H1 (cell line): ENCODE data around the gene MIX23. TPM values are rescaled to one million over a fixed set of nuclear protein-coding genes. Genes with fewer than 3 reads are reported as not detected.

ENCODE experiments used
- CTCF ChIA-PET: fragments of 300-600 bp; sonication (Branson Sonifier 250); formaldehyde crosslinking; loops from one replicate; lab custom pipeline; 2021; ENCODE audit not compliant: partially characterized antibody; lab: Charles Lee
- POLR2A ChIA-PET: fragments of 300-600 bp; sonication (Branson Sonifier 250); formaldehyde crosslinking; loops from one replicate; lab custom pipeline; 2021; ENCODE audit warnings: inconsistent platforms; ENCODE audit not compliant: partially characterized antibody; lab: Charles Lee
- DNase-seq, 2 experiments: peaks; one replicate each; pipeline versions ENCODE4 v3.0.0 to v3.0.0-alpha.2; 2010 to 2022; ENCODE audit warnings: low spot score in 2 of 2, low read depth in 1 of 2, mixed read lengths in 1 of 2
- FAIRE-seq: peaks from 2 replicates; lab custom pipeline; 2011; peaks lifted over from hg19 to GRCh38; lab: Jason Lieb, UNC
- H2AFZ ChIP-seq: 2 replicates; pipeline ENCODE4 v1.8.1; 2012; ENCODE audit warnings: low read length, inconsistent platforms
- H2AK5ac ChIP-seq: 2 replicates; pipeline ENCODE4 v1.6.1; 2013; ENCODE audit warnings: low read depth, low read length
- H2BK120ac ChIP-seq: replicated peaks from 2 replicates; pipeline ENCODE3; 2013; ENCODE audit warnings: low read depth, low read length, inconsistent platforms
- H2BK12ac ChIP-seq: 2 replicates; pipeline ENCODE4 v1.6.1; 2013; ENCODE audit warnings: low read depth, low read length
- H2BK15ac ChIP-seq: 2 replicates; pipeline ENCODE4 v1.6.1; 2013; ENCODE audit warnings: low read length
- H2BK20ac ChIP-seq: 2 replicates; pipeline ENCODE4 v1.6.1; 2013; ENCODE audit warnings: low read length
- H2BK5ac ChIP-seq: 2 replicates; pipeline ENCODE4 v1.6.1; 2013; ENCODE audit warnings: low read depth, low read length
- H3K14ac ChIP-seq: 2 replicates; pipeline ENCODE4 v1.6.1; 2013; ENCODE audit warnings: inconsistent platforms; ENCODE audit not compliant: insufficient read length
- H3K18ac ChIP-seq: 2 replicates; pipeline ENCODE4 v1.6.1; 2013; ENCODE audit warnings: low read length; ENCODE audit errors: extremely low read depth
- H3K23ac ChIP-seq: 2 replicates; pipeline ENCODE4 v1.6.1; 2013; ENCODE audit warnings: inconsistent platforms; ENCODE audit not compliant: insufficient read length
- H3K23me2 ChIP-seq: 2 replicates; pipeline ENCODE4 v1.6.1; 2013; ENCODE audit warnings: low read depth, low read length
- H3K27ac ChIP-seq: 2 replicates; pipeline ENCODE4 v1.6.1; 2011; ENCODE audit warnings: low read depth, low read length, inconsistent platforms
- H3K27me3 ChIP-seq, 4 experiments: replicated peaks in 1 of 4; 1 replicate in 1 of 4; 2 replicates in 3 of 4; pipeline versions ENCODE4 v1.6.1 to v1.8.1; 2011 to 2013; ENCODE audit warnings: low read length in 3 of 4, mild to moderate bottlenecking in 3 of 4, inconsistent platforms in 2 of 4, mixed read lengths in 2 of 4, moderate library complexity in 1 of 4; ENCODE audit not compliant: control insufficient read depth in 3 of 4, insufficient read depth in 3 of 4; ENCODE audit errors: extremely low read depth in 1 of 4
- H3K36me3 ChIP-seq, 4 experiments: 2 replicates each; pipeline versions ENCODE4 v1.6.1 to v1.8.1; 2011 to 2013; ENCODE audit warnings: mild to moderate bottlenecking in 4 of 4, low read length in 3 of 4, moderate library complexity in 2 of 4, control low read depth in 1 of 4, inconsistent platforms in 1 of 4; ENCODE audit not compliant: insufficient read depth in 4 of 4, control insufficient read depth in 2 of 4
- H3K4ac ChIP-seq: replicated peaks from 2 replicates; pipeline ENCODE3; 2013; ENCODE audit warnings: low read length, low read depth, mixed read lengths, inconsistent platforms; ENCODE audit not compliant: insufficient read length
- H3K4me1 ChIP-seq, 4 experiments: replicated peaks in 1 of 4; 1 replicate in 1 of 4; 2 replicates in 3 of 4; pipeline versions ENCODE4 v1.6.1 to v1.8.1; 2011 to 2013; ENCODE audit warnings: low read length in 3 of 4, inconsistent platforms in 2 of 4, mixed read lengths in 1 of 4; ENCODE audit not compliant: insufficient read depth in 4 of 4, control insufficient read depth in 3 of 4
- H3K4me2 ChIP-seq, 2 experiments: 2 replicates each; pipeline versions ENCODE4 v1.6.1 to v1.8.1; 2011 to 2013; ENCODE audit warnings: low read depth in 2 of 2, low read length in 2 of 2, control low read depth in 1 of 2, inconsistent platforms in 1 of 2, mild to moderate bottlenecking in 1 of 2; ENCODE audit not compliant: insufficient read depth in 1 of 2
- H3K4me3 ChIP-seq, 4 experiments: fragments of 200-600, 300-600 bp in 1 of 4; sonication (generic), shearing (Covaris generic), sonication (Bioruptor Twin) in 1 of 4; 2 replicates each; pipeline versions ENCODE4 v1.5.1 to v1.8.1; 2011 to 2016; ENCODE audit warnings: low read length in 4 of 4, low read depth in 3 of 4, control low read depth in 2 of 4, inconsistent platforms in 2 of 4, mild to moderate bottlenecking in 2 of 4, mixed read lengths in 1 of 4, moderate library complexity in 1 of 4; ENCODE audit not compliant: insufficient read depth in 2 of 4; ENCODE audit errors: extremely low read depth in 1 of 4
- H3K56ac ChIP-seq: replicated peaks from 2 replicates; pipeline ENCODE3; 2013; ENCODE audit warnings: low read depth, mild to moderate bottlenecking, mixed read lengths, low read length, inconsistent platforms; ENCODE audit not compliant: insufficient read length
- H3K79me1 ChIP-seq: 2 replicates; pipeline ENCODE4 v1.6.1; 2013; ENCODE audit warnings: low read depth, low read length, control low read depth
- H3K79me2 ChIP-seq, 2 experiments: 2 replicates each; pipeline versions ENCODE4 v1.6.1 to v1.8.1; 2012 to 2013; ENCODE audit warnings: low read length in 2 of 2, mild to moderate bottlenecking in 2 of 2, inconsistent platforms in 1 of 2; ENCODE audit not compliant: insufficient read depth in 2 of 2, control insufficient read depth in 1 of 2
- H3K9ac ChIP-seq, 4 experiments: replicated peaks in 1 of 4; 1 replicate in 1 of 4; 2 replicates in 3 of 4; pipeline versions ENCODE4 v1.6.1 to v1.8.1; 2011 to 2013; ENCODE audit warnings: low read depth in 3 of 4, low read length in 3 of 4, control low read depth in 2 of 4, mild to moderate bottlenecking in 2 of 4, moderate library complexity in 2 of 4, inconsistent platforms in 1 of 4; ENCODE audit errors: extremely low read depth in 1 of 4
- H3K9me3 ChIP-seq, 2 experiments: 2 replicates each; pipeline versions ENCODE4 v1.6.1 to v1.8.1; 2012 to 2013; ENCODE audit warnings: mild to moderate bottlenecking in 2 of 2, moderate library complexity in 2 of 2, control low read depth in 1 of 2, inconsistent platforms in 1 of 2, low read depth in 1 of 2, low read length in 1 of 2, mixed read lengths in 1 of 2; ENCODE audit not compliant: insufficient read depth in 2 of 2
- H4K20me1 ChIP-seq, 2 experiments: replicated peaks in 1 of 2; 2 replicates each; pipeline versions ENCODE3 to v1.8.1; 2011 to 2013; ENCODE audit warnings: inconsistent platforms in 2 of 2, low read length in 2 of 2, mild to moderate bottlenecking in 1 of 2; ENCODE audit not compliant: insufficient read depth in 2 of 2, control insufficient read depth in 1 of 2
- H4K5ac ChIP-seq: 2 replicates; pipeline ENCODE4 v1.6.1; 2013; ENCODE audit warnings: low read length, low read depth, mixed read lengths, inconsistent platforms; ENCODE audit not compliant: insufficient read length
- H4K8ac ChIP-seq: 2 replicates; pipeline ENCODE4 v1.8.0; 2013; ENCODE audit warnings: mild to moderate bottlenecking, moderate library complexity, low read length, inconsistent platforms; ENCODE audit not compliant: insufficient read depth; ENCODE audit errors: extremely low read depth
- H4K91ac ChIP-seq: replicated peaks from 2 replicates; pipeline ENCODE3; 2013; ENCODE audit warnings: low read length, mixed read lengths, inconsistent platforms; ENCODE audit not compliant: insufficient read length
- MAX ChIP-seq: IDR thresholded peaks from 2 replicates; pipeline ENCODE4 v1.6.1; 2012; ENCODE audit warnings: inconsistent platforms
- SIRT6 ChIP-seq: IDR thresholded peaks from one replicate; pipeline ENCODE4 v1.7.1; 2012; ENCODE audit warnings: low read length, inconsistent platforms
- SRF ChIP-seq: IDR thresholded peaks from 2 replicates; pipeline ENCODE4 v1.6.1; 2011; ENCODE audit warnings: mild to moderate bottlenecking, low read depth, low read length, moderate library complexity
- WGBS, 2 experiments: shearing (Covaris generic) in 1 of 2; methylation state at CpG; one replicate each; pipeline versions ENCODE4 v1.1.6 to v1.1.7; 2013 to 2015; ENCODE audit warnings: low lambda C conversion rate in 2 of 2, mixed read lengths in 2 of 2, inconsistent platforms in 1 of 2, low coverage in 1 of 2, missing lambda C conversion rate in 1 of 2; ENCODE audit not compliant: insufficient replicate concordance in 2 of 2, insufficient coverage in 1 of 2, insufficient read length in 1 of 2; ENCODE audit errors: extremely low coverage in 1 of 2, missing lambda C conversion rate in 1 of 2; 5-methylcytosine and 5-hydroxymethylcytosine counted together
- polyA plus RNA-seq, 7 experiments: library from polyadenylated mRNA; depleted of rRNA in 3 of 7; stranded (reverse) in 5 of 7; unstranded in 2 of 7; fragments of >200 nt in 5 of 7; fragments of 200-250 nt in 2 of 7; gene quantifications; 1 replicate in 5 of 7; 2 replicates in 1 of 7; 4 replicates in 1 of 7; pipeline versions ENCODE4 v1.2.1 to v1.2.3, GENCODE V29; 2011 to 2013; ENCODE audit warnings: missing spikeins in 2 of 7, mixed read lengths in 2 of 7
- total RNA-seq: library from RNA; stranded (reverse); fragmentation: NEBNext Ultra II Directional; extraction: Animal tissue kit (Norgen Biotek cat#: 25700); gene quantifications from 2 replicates; pipeline ENCODE4 v1.2.1, GENCODE V29; 2021

The MIX23 gene
- total and polyA plus RNA-seq, 2 of the 8 experiments (the other 6 are each of a cell fraction or from before 2014, with no cell fraction given) = 22.1 to 69.6 TPM

DNA sequence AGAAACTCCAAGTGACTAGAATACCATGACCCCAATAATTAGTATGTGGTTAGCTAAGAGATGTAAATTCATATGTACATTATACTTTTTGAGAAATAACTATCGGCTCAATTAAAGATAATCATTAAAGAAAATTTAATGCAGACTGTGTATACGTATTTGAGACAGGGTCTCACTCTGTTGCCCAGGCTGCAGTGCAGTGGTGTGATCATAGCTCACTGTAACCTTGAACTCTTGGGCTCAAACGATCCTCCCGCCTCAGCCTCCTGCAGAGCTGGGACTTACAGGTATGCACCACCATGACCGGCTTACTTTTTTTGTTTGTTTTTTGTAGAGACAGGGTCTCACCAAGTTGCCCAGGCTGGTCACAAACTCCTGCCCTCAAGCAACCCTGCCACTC, 66.7 kb downstream of the MIX23 start:
- Histone ChIP-seq H4K91ac (no peak overlapping the region), H3K27ac (no peak overlapping the region), H3K18ac (no peak overlapping the region), H3K14ac (no peak overlapping the region), H4K5ac (no peak overlapping the region), H2AK5ac (no peak overlapping the region), H3K4me3 (no peak overlapping the region), H3K23me2 (0 out of 2 replicates have a peak, but pooled peaks cover 2% of the 10 kb centered on the region), H3K56ac (no peak overlapping the region), H3K79me2 (no peaks in the 10 kb centered on the region), H3K79me1 (no peaks in the 10 kb centered on the region), H2AFZ (no peak overlapping the region), H2BK5ac (no peak overlapping the region), H3K36me3 (no peaks in the 10 kb centered on the region), H2BK20ac (no peak overlapping the region), H3K23ac (no peak overlapping the region), H2BK120ac (no peak overlapping the region), H3K9ac (no peak overlapping the region), H3K4me2 (no peak overlapping the region), H3K4me1 (peaks cover 0 to 3% (median 1%) of the 10 kb centered on the region in 4 experiments; a peak in 3 of 7 replicates), H2BK15ac (no peak overlapping the region), H3K27me3 (no peaks in the 10 kb centered on the region; a peak in 1 of 7 replicates), H4K8ac (no peak overlapping the region), H4K20me1 (no peaks in the 10 kb centered on the region), H3K9me3 (peaks cover 0 to 5% of the 10 kb centered on the region in 2 experiments; a peak in 1 of 4 replicates), H2BK12ac (no peak overlapping the region), H3K4ac (no peak overlapping the region)
- 80% methylated on average over 5 of the region's 5 CpGs; no CpG with 5 or more reads in 1 of the 2 experiments for WGBS, 2 experiments
- FAIRE-seq (no peak), DNase-seq (no peak)
- ChIA-PET CTCF (interaction anchor here (0.6 kb wide), 1 partner anchor 16 kb away, joined by 3 read pairs; no protein-coding TSS in a partner anchor), POLR2A (interaction anchor here (1.2 kb wide), 1 partner anchor 12 kb away, joined by 4 read pairs; no protein-coding TSS in a partner anchor)
- TF ChIP-seq SIRT6 (no peak), SRF (no peak), MAX (no peak)
